GM12874 (cell line): ENCODE results near the gene NDUFAF3.

Source experiments
- CTCF ChIP-seq: IDR thresholded peaks from 2 replicates; pipeline ENCODE4 v1.5.1; 2011; ENCODE audit warnings: low read depth, mild to moderate bottlenecking, control low read depth, low read length, moderate library complexity; ENCODE audit not compliant: insufficient read depth

The NDUFAF3 gene

GRCh38 chr3:49017971-49018706 lies 3.8 kb upstream of the NDUFAF3 start, which contains the start of gene DALRD3:
Gene DALRD3, minus strand, starts transcription at chr3:49018580. Its CDS starts 16 bp downstream, at chr3:49018564.
- no peak for TF ChIP-seq CTCF

- TF ChIP-seq CTCF: no peak
Observed at GRCh38 chr3:49018707-49019006, 3.3 kb upstream of the NDUFAF3 start.

GRCh38 chr3:49019941-49020329 lies 2.0 kb upstream of the NDUFAF3 start:
- TF ChIP-seq CTCF: no peak

- no peak for TF ChIP-seq CTCF
Observed at GRCh38 chr3:49020330-49021212, 1.4 kb upstream of the NDUFAF3 start.

- TF ChIP-seq CTCF: no peak
Observed at GRCh38 chr3:49021213-49021812, 608 bp upstream of the NDUFAF3 start.

GRCh38 chr3:49022688-49023171 lies 809 bp downstream of the NDUFAF3 start:
- TF ChIP-seq CTCF: no peak

GRCh38 chr3:49023775-49024174 lies 1.9 kb downstream of the NDUFAF3 start:
- no peak for TF ChIP-seq CTCF
